Epithelial cell of proximal tubule (primary cell): ENCODE data around the gene CDH13. TPM values are rescaled to one million over a fixed set of nuclear protein-coding genes. Genes with fewer than 3 reads are reported as not detected.

ENCODE experiments used
- DNase-seq: peaks from one replicate; pipeline ENCODE4 v3.0.0-alpha.2; 2011; ENCODE audit warnings: low read depth
- H3K4me3 ChIP-seq: 2 replicates; pipeline ENCODE4 v1.5.1; 2011; ENCODE audit warnings: low read depth, mild to moderate bottlenecking, low read length
- CTCF ChIP-seq: conservative IDR thresholded peaks from 2 replicates; pipeline ENCODE4 v1.5.1; 2012; ENCODE audit warnings: low read depth, mild to moderate bottlenecking, low read length
- total RNA-seq: library from RNA; depleted of rRNA; stranded (reverse); fragments of >200 nt; gene quantifications from 2 replicates; pipeline ENCODE4 v1.2.3, GENCODE V29; 2015

The CDH13 gene
- total RNA-seq, 1 donor from 2014 or later, result 85.4 TPM

GRCh38 chr16:82882982-82883835 is 256.4 kb downstream of the CDH13 start:
- H3K4me3 ChIP-seq, result no peak overlapping the region
- no peak for DNase-seq
- TF ChIP-seq CTCF, result no peak

GRCh38 chr16:82884320-82884898 is 257.6 kb downstream of the CDH13 start:
- no peak for DNase-seq
- TF ChIP-seq CTCF, result no peak
- H3K4me3 ChIP-seq, result no peak overlapping the region

- DNase-seq, result no peak
- no peak for TF ChIP-seq CTCF
- no peak overlapping the region for H3K4me3 ChIP-seq
Observed at GRCh38 chr16:82886146-82886545, 259.4 kb downstream of the CDH13 start.

- DNase-seq, result peak; percentile 1
- H3K4me3 ChIP-seq, result no peak overlapping the region
- TF ChIP-seq CTCF, result no peak
Observed at GRCh38 chr16:82888591-82889001, 261.8 kb downstream of the CDH13 start.

GRCh38 chr16:82891424-82891823 is 264.7 kb downstream of the CDH13 start:
- no peak for TF ChIP-seq CTCF
- H3K4me3 ChIP-seq, result no peak overlapping the region
- DNase-seq, result no peak

DNA sequence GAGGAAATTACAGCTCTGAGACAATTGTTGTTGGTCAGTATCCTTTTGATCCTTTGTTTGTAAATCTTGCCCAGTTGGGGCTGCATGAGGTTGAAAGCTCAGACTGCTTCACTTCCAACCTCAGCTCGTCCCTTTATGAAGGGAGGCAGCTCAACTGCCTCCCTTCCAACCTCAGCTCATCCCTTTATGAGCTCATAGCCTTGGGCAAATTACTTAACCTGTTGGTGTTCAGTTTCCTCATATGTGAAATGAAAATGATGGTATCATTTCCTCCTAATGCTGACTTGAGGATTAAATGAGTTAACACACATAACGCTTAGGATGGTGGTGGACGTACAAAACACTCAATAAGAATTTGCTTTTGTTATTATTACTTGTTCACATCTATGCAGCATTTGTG is 265.1 kb downstream of the CDH13 start:
- DNase-seq, result no peak
- TF ChIP-seq CTCF, result no peak

More for the DNA sequence above, 265.1 kb downstream of the CDH13 start:
- no peak overlapping the region for H3K4me3 ChIP-seq
